Tibial nerve (tissue), 4 donors: Measurements from ENCODE around the gene TPCN1.

Experiments used
- EP300 ChIP-seq, 2 donors: sonication (generic); formaldehyde crosslinking; IDR thresholded peaks; one replicate each; pipeline ENCODE4 v1.6.1; 2017; ENCODE audit warnings: antibody characterized with exemption in 2 of 2, mild to moderate bottlenecking in 1 of 2
- TF ChIP-seq, protein P1 (sequence below), 5 experiments: fragments of 200-600 bp in 3 of 5; fragments of 450-650 bp in 2 of 5; sonication (generic) in 3 of 5; IDR thresholded peaks; one replicate each; pipeline ENCODE4 v1.5.1; 2016 to 2019; ENCODE audit warnings: antibody characterized with exemption in 5 of 5, mild to moderate bottlenecking in 3 of 5, moderate library complexity in 2 of 5

DNA sequence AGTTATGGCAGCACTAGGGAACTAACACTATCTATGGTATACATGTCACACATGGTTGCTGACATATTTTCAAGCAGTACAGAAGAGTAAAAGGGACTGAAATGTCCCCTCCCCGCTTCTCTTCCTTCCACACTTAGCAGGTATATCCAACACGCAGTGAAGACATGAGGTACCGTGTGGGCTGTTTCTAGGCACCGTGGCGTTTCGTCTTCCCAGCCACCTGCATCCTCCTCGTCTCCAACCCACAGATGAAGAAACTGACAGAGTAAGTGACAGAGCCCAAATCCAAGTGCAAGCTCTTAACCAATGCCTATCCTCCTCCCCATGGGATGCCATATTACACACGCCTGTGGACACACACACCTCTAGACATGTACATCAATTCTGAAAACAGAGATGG lies 81.2 kb downstream of the TPCN1 start:
- TF ChIP-seq, protein P1, sequence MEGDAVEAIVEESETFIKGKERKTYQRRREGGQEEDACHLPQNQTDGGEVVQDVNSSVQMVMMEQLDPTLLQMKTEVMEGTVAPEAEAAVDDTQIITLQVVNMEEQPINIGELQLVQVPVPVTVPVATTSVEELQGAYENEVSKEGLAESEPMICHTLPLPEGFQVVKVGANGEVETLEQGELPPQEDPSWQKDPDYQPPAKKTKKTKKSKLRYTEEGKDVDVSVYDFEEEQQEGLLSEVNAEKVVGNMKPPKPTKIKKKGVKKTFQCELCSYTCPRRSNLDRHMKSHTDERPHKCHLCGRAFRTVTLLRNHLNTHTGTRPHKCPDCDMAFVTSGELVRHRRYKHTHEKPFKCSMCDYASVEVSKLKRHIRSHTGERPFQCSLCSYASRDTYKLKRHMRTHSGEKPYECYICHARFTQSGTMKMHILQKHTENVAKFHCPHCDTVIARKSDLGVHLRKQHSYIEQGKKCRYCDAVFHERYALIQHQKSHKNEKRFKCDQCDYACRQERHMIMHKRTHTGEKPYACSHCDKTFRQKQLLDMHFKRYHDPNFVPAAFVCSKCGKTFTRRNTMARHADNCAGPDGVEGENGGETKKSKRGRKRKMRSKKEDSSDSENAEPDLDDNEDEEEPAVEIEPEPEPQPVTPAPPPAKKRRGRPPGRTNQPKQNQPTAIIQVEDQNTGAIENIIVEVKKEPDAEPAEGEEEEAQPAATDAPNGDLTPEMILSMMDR (IDR thresholded peaks at IDR 0.05): no peak
- no peak for TF ChIP-seq EP300 (IDR thresholded peaks at IDR 0.05)
